HCT116 (cell line): ENCODE measurements around the gene PTGDS.
A peak's percentile ranks its signal among the peaks of the same experiment; 100 is the strongest.

Experiments
- CEBPB ChIP-seq: IDR thresholded peaks from 2 replicates; pipeline ENCODE4 v1.6.1; 2012; ENCODE audit warnings: low read depth
- ELF1 ChIP-seq: IDR thresholded peaks from 2 replicates; pipeline ENCODE4 v1.6.1; 2012; ENCODE audit warnings: low read depth, borderline replicate concordance
- EZH2phosphoT487 ChIP-seq: fragments of 200-600 bp; IDR thresholded peaks from 2 replicates; pipeline ENCODE4 v1.6.1; 2018; ENCODE audit warnings: antibody characterized with exemption, borderline replicate concordance
- POLR2A ChIP-seq: IDR thresholded peaks from 2 replicates; pipeline ENCODE4 v1.7.0; 2011; ENCODE audit warnings: borderline replicate concordance; ENCODE audit not compliant: insufficient read depth, insufficient read length; ENCODE audit errors: extremely low read depth
- POLR2AphosphoS5 ChIP-seq: IDR thresholded peaks from 2 replicates; pipeline ENCODE4 v1.6.1; 2011; ENCODE audit warnings: mild to moderate bottlenecking, low read depth, low read length, moderate library complexity
- SIN3A ChIP-seq: IDR thresholded peaks from 2 replicates; pipeline ENCODE4 v1.6.1; 2012; ENCODE audit warnings: low read depth
- YY1 ChIP-seq: IDR thresholded peaks from 2 replicates; pipeline ENCODE4 v1.6.1; 2011; ENCODE audit warnings: low read length, low read depth, moderate library complexity, mild to moderate bottlenecking; ENCODE audit not compliant: insufficient replicate concordance; ENCODE audit errors: extremely low read depth
- ZNF274 ChIP-seq: fragments of 200-500 bp; sonication (Bioruptor generic); IDR thresholded peaks from 2 replicates; pipeline ENCODE4 v1.6.1; 2014; ENCODE audit warnings: mild to moderate bottlenecking, low read depth, low read length, inconsistent platforms
- TF ChIP-seq, protein P1 (sequence below): IDR thresholded peaks from 2 replicates; pipeline ENCODE4 v1.6.1; 2012
- TF ChIP-seq, protein P2 (sequence below), 3 experiments: fragments of 200-600 bp in 1 of 3; sonication (generic) in 1 of 3; IDR thresholded peaks in 2 of 3; conservative IDR thresholded peaks in 1 of 3; 2 replicates each; pipeline ENCODE4 v1.5.1; 2012 to 2017; ENCODE audit warnings: low read depth in 2 of 3, low read length in 2 of 3, antibody characterized with exemption in 1 of 3, borderline replicate concordance in 1 of 3, control low read depth in 1 of 3, mild to moderate bottlenecking in 1 of 3, mixed read lengths in 1 of 3, mixed run types in 1 of 3, moderate library complexity in 1 of 3; ENCODE audit not compliant: insufficient read depth in 1 of 3
- TF ChIP-seq, protein P3 (sequence below): IDR thresholded peaks from 2 replicates; pipeline ENCODE4 v1.6.1; 2012; ENCODE audit warnings: low read depth

DNA sequence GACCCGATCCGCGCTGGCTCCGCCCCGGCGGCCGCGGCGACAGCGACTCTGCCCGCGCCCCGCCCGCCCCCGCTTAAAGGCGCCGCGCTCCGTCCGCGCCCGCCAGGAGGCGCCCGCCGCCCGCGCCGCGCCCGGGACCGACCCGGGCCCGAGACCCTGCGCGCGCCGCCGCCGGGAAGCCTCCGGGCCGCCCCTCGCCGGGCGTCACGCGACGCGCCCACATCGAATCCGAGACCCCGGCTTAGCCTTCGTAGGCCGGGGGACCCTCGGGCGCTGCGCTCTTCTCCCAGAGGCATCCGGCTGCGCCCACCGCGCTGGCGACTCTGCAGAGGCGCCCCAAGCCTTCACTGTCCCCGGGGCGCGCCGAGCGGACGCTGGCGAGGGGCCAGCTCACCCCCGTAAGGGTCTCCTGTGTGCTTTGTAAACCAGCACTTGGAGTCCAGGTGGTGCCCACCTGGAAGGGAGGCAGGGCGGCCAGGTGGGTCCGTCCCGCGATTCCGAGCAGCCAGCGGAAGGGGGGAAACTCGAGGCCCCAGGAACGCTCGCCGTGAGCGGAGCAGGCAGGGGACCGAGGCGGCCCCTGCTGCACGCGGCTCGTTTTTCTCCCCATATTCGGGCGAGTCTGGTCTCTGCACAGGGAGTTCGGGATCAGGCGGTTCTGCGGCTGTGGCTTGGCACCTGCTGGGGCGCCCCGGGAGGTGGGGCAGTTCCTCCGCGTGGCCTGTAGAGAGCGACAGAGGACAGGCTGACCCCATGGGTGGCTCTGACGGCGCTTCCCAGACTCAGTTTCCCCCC is 51.2 kb downstream of the PTGDS start:
- TF ChIP-seq, protein P1, sequence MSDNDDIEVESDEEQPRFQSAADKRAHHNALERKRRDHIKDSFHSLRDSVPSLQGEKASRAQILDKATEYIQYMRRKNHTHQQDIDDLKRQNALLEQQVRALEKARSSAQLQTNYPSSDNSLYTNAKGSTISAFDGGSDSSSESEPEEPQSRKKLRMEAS, result no peak
- TF ChIP-seq POLR2A, result no peak
- no peak for TF ChIP-seq SIN3A
- TF ChIP-seq YY1, result no peak
- TF ChIP-seq, protein P2, sequence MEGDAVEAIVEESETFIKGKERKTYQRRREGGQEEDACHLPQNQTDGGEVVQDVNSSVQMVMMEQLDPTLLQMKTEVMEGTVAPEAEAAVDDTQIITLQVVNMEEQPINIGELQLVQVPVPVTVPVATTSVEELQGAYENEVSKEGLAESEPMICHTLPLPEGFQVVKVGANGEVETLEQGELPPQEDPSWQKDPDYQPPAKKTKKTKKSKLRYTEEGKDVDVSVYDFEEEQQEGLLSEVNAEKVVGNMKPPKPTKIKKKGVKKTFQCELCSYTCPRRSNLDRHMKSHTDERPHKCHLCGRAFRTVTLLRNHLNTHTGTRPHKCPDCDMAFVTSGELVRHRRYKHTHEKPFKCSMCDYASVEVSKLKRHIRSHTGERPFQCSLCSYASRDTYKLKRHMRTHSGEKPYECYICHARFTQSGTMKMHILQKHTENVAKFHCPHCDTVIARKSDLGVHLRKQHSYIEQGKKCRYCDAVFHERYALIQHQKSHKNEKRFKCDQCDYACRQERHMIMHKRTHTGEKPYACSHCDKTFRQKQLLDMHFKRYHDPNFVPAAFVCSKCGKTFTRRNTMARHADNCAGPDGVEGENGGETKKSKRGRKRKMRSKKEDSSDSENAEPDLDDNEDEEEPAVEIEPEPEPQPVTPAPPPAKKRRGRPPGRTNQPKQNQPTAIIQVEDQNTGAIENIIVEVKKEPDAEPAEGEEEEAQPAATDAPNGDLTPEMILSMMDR (IDR thresholded peaks at IDR 0.05 in 2 of 3, conservative IDR thresholded peaks at IDR 0.05 in 1 of 3; ENCODE audit: borderline replicate concordance in 1 of 3, insufficient read depth in 1 of 3, low read depth in 2 of 3, low read length in 2 of 3), result peak in 2 of 3 experiments; percentile 59 to 85; a peak in 4 of 6 replicates
- peak; percentile 13; the same call in 1 of the 2 replicates for TF ChIP-seq POLR2AphosphoS5
- TF ChIP-seq, protein P3, sequence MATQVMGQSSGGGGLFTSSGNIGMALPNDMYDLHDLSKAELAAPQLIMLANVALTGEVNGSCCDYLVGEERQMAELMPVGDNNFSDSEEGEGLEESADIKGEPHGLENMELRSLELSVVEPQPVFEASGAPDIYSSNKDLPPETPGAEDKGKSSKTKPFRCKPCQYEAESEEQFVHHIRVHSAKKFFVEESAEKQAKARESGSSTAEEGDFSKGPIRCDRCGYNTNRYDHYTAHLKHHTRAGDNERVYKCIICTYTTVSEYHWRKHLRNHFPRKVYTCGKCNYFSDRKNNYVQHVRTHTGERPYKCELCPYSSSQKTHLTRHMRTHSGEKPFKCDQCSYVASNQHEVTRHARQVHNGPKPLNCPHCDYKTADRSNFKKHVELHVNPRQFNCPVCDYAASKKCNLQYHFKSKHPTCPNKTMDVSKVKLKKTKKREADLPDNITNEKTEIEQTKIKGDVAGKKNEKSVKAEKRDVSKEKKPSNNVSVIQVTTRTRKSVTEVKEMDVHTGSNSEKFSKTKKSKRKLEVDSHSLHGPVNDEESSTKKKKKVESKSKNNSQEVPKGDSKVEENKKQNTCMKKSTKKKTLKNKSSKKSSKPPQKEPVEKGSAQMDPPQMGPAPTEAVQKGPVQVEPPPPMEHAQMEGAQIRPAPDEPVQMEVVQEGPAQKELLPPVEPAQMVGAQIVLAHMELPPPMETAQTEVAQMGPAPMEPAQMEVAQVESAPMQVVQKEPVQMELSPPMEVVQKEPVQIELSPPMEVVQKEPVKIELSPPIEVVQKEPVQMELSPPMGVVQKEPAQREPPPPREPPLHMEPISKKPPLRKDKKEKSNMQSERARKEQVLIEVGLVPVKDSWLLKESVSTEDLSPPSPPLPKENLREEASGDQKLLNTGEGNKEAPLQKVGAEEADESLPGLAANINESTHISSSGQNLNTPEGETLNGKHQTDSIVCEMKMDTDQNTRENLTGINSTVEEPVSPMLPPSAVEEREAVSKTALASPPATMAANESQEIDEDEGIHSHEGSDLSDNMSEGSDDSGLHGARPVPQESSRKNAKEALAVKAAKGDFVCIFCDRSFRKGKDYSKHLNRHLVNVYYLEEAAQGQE, result no peak
- TF ChIP-seq EZH2phosphoT487, result no peak
- no peak for TF ChIP-seq ELF1
- no peak for TF ChIP-seq ZNF274
- no peak for TF ChIP-seq CEBPB
